Gastroesophageal sphincter (tissue), 3 donors: ENCODE data around the gene KASH5.

Experiments used
- POLR2A ChIP-seq, 2 donors: fragments of 450-650 bp; IDR thresholded peaks; one replicate each; pipeline ENCODE4 v1.6.1; 2017; ENCODE audit warnings: antibody characterized with exemption in 2 of 2, mild to moderate bottlenecking in 2 of 2, moderate library complexity in 1 of 2
- TF ChIP-seq, protein P1 (sequence below), 4 experiments: fragments of 200-600 bp in 2 of 4; fragments of 450-650 bp in 2 of 4; sonication (generic) in 1 of 4; IDR thresholded peaks; one replicate each; pipeline ENCODE4 v1.5.1; 2017 to 2019; ENCODE audit warnings: antibody characterized with exemption in 4 of 4, mild to moderate bottlenecking in 2 of 4, moderate library complexity in 2 of 4

DNA sequence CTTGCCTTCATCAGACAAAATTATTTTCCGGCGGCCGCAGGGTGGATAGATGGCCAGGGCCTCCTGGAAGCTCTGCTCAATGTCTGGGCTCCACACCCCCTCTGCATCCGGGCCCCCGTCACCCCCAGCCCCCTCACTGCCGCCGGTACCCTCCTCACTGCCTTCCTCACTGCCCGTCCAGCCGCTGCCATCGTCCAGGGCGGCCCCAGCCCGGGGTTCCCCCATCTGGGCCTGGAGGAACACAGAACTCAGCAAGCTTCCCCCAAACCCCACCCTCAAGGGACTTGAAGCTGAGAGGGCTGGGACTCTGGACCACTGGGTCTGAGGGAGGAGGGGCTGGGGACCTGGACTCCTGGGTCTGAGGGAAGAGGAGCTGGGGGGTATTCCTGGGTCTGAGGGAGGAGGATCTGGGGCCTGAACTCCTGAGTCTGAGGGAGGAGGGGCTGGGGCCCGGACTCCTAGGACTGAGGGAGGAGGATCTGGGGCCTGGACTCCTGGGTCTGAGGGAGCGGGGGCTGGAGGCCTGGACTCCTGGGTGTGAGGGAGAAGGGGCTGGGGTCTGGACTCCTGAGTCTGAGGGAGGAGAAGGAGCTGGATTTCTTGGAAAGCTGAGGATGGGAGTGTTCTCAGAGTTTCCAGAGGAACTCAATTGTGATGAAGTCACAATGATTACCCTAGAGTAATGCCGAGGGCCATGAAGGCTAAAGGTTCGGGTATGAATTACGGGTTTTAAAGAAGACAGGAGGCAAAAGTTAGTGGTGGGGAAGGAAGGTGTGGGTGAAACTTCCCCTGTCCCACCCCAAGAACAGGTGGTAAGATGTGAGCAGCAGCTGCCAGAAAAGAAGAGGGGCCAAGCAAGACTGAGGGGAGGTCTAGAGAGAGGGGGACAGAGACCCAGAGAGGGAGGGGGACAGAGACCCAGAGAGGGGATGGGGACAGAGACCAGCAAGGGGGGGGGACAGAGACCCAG, 27.9 kb upstream of the KASH5 start:
- TF ChIP-seq POLR2A (IDR thresholded peaks at IDR 0.05) = no peak
- TF ChIP-seq, protein P1, sequence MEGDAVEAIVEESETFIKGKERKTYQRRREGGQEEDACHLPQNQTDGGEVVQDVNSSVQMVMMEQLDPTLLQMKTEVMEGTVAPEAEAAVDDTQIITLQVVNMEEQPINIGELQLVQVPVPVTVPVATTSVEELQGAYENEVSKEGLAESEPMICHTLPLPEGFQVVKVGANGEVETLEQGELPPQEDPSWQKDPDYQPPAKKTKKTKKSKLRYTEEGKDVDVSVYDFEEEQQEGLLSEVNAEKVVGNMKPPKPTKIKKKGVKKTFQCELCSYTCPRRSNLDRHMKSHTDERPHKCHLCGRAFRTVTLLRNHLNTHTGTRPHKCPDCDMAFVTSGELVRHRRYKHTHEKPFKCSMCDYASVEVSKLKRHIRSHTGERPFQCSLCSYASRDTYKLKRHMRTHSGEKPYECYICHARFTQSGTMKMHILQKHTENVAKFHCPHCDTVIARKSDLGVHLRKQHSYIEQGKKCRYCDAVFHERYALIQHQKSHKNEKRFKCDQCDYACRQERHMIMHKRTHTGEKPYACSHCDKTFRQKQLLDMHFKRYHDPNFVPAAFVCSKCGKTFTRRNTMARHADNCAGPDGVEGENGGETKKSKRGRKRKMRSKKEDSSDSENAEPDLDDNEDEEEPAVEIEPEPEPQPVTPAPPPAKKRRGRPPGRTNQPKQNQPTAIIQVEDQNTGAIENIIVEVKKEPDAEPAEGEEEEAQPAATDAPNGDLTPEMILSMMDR (IDR thresholded peaks at IDR 0.05) = no peak
